ENCODE measurements around the gene FYCO1. TPM values are rescaled to one million over a fixed set of nuclear protein-coding genes. Genes with fewer than 3 reads are reported as not detected.
"Not testable (repeated sequence)": the region's sequence is repeated elsewhere in the genome, so short reads cannot be mapped to it uniquely, and the experiment has no call there.

Gene FYCO1
- 10 to 100 TPM; 20.0 to 27.5 (median 22.9) TPM for total RNA-seq
- polyA plus RNA-seq, result 1 to 10 TPM in 1 of 2 donors, under 1 TPM in 1; 0.95 to 6.5 TPM
- 51.6 reads per million, percentile 72 among the genes with 10 or more reads in this experiment for total RNA-seq

DNA sequence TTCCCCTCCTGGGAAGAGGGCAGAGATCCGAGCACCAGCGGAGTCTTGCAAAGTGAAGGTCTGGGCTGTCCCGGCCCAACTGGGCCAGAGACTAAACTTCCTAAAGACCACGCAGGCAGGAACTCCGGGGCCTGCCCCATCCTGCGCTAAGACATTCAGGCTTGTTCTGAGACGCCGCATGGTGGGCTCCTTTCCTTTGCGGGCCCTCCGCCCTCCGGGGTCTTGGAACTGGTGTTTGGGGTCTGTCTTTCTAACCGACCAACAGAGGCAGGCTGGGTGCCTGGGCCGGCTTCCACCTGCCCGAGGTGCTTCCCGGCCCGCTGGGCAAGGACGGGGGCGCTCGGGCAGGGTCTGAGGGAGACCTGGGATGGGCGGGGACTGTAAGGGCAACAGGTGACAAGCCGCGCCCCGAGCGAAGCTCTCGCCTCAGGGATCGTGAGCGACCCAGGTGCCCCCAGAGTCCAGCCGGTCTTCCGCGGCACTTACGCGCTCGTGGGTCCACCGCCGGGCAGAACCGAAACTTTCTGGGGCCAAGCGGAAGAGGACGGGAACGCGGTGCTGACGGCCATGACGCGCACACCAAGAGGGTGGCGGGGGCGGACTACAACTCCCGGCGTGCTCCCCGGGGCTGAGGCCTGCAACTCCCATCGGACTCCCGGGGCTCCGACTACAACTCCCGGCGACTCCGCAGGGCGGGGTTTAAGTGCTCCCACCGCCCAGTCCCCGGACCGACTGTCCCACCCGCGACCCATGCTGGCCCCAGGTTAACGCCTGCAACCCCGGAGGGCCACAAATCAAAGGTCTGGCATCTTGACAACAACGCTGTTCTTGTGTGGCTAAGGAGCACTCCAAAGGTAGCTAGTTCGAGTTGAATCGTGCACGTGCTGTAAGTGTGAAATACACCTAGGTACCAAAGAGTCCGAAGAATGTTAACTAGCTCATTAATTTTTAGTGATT is at the start of gene FYCO1:
Gene FYCO1, minus strand, starts transcription at position 589 of the 957 bp plus-strand sequence. CDS start 10,914 bp downstream, outside the sequence.
- Mint-ChIP-seq H3K4me1 (peaks cover 10 to 49% (median 37%) of the 10 kb centered on the region in 7 donors), H3K27ac (peak within 1 kb of the TSS; percentile 78 to 96 (median 92)), H3K36me3 (peaks cover 0 to 23% (median under 1%) of the 10 kb centered on the region in 5 donors), H3K4me3 (peak within 1 kb of the TSS; percentile 83 to 93 (median 90)), H3K9me3 (peaks cover 0 to 5% (median 0%) of the 10 kb centered on the region in 11 donors), H3K27me3 (peaks cover 3 to 11% (median 8%) of the 10 kb centered on the region in 5 donors)
- no peaks in the 10 kb centered on the region for H3K27me3 ChIP-seq (ENCODE audit: control insufficient read depth in 2 of 2, insufficient read depth in 2 of 2, low read length in 2 of 2)
- ChIA-PET CTCF (interaction anchor here (0.6 to 2.9 kb wide), 4 partner anchors 18 to 291 kb away, joined by 3 to 14 read pairs (median 3); no protein-coding TSS in a partner anchor), POLR2A (interaction anchor here (0.9 to 4.0 kb wide), 9 partner anchors 9 to 70 kb away, joined by 3 to 14 read pairs (median 5); partner anchors contain the start of gene XCR1)
- peak within 1 kb of the TSS; percentile 84 for H3K27ac ChIP-seq (ENCODE audit: low read depth, low read length)
- H3K36me3 ChIP-seq (ENCODE audit: control insufficient read depth in 2 of 3, insufficient read depth in 3 of 3, low read length in 3 of 3), result peaks cover 0 to 4% (median 0%) of the 10 kb centered on the region in 3 experiments
- H3K4me3 ChIP-seq (ENCODE audit: low read length), result peak within 1 kb of the TSS; percentile 85
- intact Hi-C loops (cut with micrococcal nuclease), result loop anchor here (1.0 to 10.0 kb wide), 12 partner anchors 19 to 979 kb away; partner anchors contain the start of genes LZTFL1 (in 2 of the 2), SACM1L (in 2 of the 2), CCDC12 (in 1 of the 2) and CXCR6 (in 1 of the 2)
- DNase-seq (peak; percentile 75 to 87 (median 86)), ATAC-seq (peak; percentile 96)
- H3K4me1 ChIP-seq (ENCODE audit: control insufficient read depth in 2 of 2, insufficient read depth in 2 of 2, low read length in 2 of 2), result peaks cover 22 to 48% of the 10 kb centered on the region in 2 donors
- no peaks in the 10 kb centered on the region for H3K9me3 ChIP-seq (ENCODE audit: control insufficient read depth in 2 of 3, low read length in 3 of 3)

DNA sequence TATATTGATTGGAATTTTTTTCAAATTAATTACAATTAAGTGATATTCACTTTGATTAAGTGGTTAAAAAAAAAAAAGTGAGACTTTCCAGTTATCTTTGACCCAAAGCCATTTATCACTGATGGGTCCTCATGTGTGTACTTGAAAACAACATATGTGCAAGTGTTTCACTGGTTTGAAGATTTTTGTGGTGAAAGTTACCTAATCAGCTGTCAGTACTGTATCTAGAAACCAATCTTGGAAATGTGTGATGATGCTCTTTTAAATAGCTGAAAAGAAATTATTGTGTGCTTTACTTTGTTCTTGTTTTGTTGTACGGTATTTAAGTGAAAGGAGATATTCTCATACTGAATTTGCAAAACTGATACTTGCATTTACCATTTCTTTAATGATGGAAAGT is 43.3 kb upstream of the FYCO1 start:
- H3K4me3 ChIP-seq (ENCODE audit: low read length), result no peak overlapping the region
- no peaks in the 10 kb centered on the region for H3K36me3 ChIP-seq (ENCODE audit: control insufficient read depth in 2 of 3, insufficient read depth in 3 of 3, low read length in 3 of 3)
- DNase-seq (no peak), ATAC-seq (no peak)
- POLR2A ChIA-PET, result interaction anchor here (0.7 to 1.1 kb wide), 2 partner anchors 10 to 24 kb away, joined by 3 to 4 read pairs; no protein-coding TSS in a partner anchor
- Mint-ChIP-seq H3K27ac (no peak overlapping the region), H3K9me3 (peaks cover 0 to 9% (median 0%) of the 10 kb centered on the region in 11 donors), H3K4me1 (peaks cover 0 to 4% (median 0%) of the 10 kb centered on the region in 7 donors), H3K27me3 (peaks cover 0 to 43% (median 0%) of the 10 kb centered on the region in 5 donors), H3K4me3 (no peak overlapping the region), H3K36me3 (peaks cover 0 to 16% (median 0%) of the 10 kb centered on the region in 5 donors)
- H3K27ac ChIP-seq (ENCODE audit: low read depth, low read length), result no peak overlapping the region
- H3K27me3 ChIP-seq (ENCODE audit: control insufficient read depth in 2 of 2, insufficient read depth in 2 of 2, low read length in 2 of 2), result no peaks in the 10 kb centered on the region
- CTCF ChIA-PET, result no interaction called here
- no peaks in the 10 kb centered on the region for H3K9me3 ChIP-seq (ENCODE audit: control insufficient read depth in 2 of 3, low read length in 3 of 3)
- intact Hi-C loops (cut with micrococcal nuclease), result no loop called here
- no peaks in the 10 kb centered on the region for H3K4me1 ChIP-seq (ENCODE audit: control insufficient read depth in 2 of 2, insufficient read depth in 2 of 2, low read length in 2 of 2)

DNA sequence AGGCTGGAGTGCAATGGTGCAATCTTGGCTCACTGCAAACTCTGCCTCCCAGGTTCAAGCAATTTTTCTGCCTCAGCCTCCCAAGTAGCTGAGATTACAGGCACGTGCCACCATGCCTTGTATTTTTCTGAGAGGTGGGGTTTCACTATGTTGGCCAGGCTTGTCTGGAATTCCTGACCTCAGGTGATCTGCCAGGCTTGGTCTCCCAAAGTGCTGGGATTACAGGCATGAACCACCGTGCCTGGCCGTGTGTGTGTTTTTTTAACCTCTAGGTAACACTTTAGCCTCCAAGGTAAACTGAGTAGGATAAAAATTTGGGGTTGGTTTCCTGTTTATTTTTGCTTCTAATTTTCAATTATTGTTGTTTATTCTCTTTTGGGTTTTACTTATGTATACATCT is 42.4 kb upstream of the FYCO1 start:
- H3K4me1 Mint-ChIP-seq; intact Hi-C loops (cut with micrococcal nuclease); ATAC-seq; CTCF ChIA-PET; H3K27ac ChIP-seq (ENCODE audit: low read depth, low read length); H3K4me1 ChIP-seq (ENCODE audit: control insufficient read depth in 2 of 2, insufficient read depth in 2 of 2, low read length in 2 of 2); H3K9me3 Mint-ChIP-seq; H3K27me3 ChIP-seq (ENCODE audit: control insufficient read depth in 2 of 2, insufficient read depth in 2 of 2, low read length in 2 of 2); H3K9me3 ChIP-seq (ENCODE audit: control insufficient read depth in 2 of 3, low read length in 3 of 3); H3K4me3 Mint-ChIP-seq; H3K4me3 ChIP-seq (ENCODE audit: low read length); H3K27ac Mint-ChIP-seq; DNase-seq; H3K36me3 ChIP-seq (ENCODE audit: control insufficient read depth in 2 of 3, insufficient read depth in 3 of 3, low read length in 3 of 3): not testable (repeated sequence)
- Mint-ChIP-seq H3K27me3 (peaks cover 0 to 41% (median 0%) of the 10 kb centered on the region in 5 donors), H3K36me3 (peaks cover 0 to 13% (median 0%) of the 10 kb centered on the region in 5 donors)
- POLR2A ChIA-PET, result interaction anchor here (0.7 kb wide), 1 partner anchor 31 kb away, joined by 3 read pairs; no protein-coding TSS in a partner anchor

DNA sequence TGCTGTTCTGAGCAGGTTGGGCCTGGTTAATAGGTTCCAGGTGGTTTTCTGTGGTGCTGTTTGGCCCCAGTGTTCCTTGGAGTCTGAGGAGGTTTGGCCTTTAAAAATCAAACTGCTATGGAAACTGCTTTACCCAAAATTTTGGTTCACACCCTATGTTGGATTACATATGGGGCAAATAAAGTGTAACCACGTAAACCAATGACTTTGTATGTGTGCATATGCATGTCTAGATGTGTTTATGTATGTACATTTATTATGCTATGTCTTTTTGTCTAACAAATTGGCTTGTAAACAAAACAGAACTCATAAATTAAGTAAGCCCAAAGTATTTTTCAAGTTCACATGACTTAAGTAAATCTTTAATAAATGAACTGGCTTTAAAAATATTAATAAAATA is 40.6 kb upstream of the FYCO1 start:
- ChIA-PET POLR2A (no interaction called here), CTCF (no interaction called here)
- DNase-seq, result no peak
- H3K27me3 ChIP-seq (ENCODE audit: control insufficient read depth in 2 of 2, insufficient read depth in 2 of 2, low read length in 2 of 2), result no peaks in the 10 kb centered on the region
- no peaks in the 10 kb centered on the region for H3K9me3 ChIP-seq (ENCODE audit: control insufficient read depth in 2 of 3, low read length in 3 of 3)
- Mint-ChIP-seq H3K4me3 (no peak overlapping the region), H3K27ac (no peak overlapping the region), H3K27me3 (peaks cover 0 to 26% (median 0%) of the 10 kb centered on the region in 5 donors), H3K4me1 (no peaks in the 10 kb centered on the region), H3K9me3 (peaks cover 0 to 6% (median 0%) of the 10 kb centered on the region in 11 donors), H3K36me3 (peaks cover 0 to 3% (median 0%) of the 10 kb centered on the region in 5 donors)
- no peaks in the 10 kb centered on the region for H3K4me1 ChIP-seq (ENCODE audit: control insufficient read depth in 2 of 2, insufficient read depth in 2 of 2, low read length in 2 of 2)
- no peaks in the 10 kb centered on the region for H3K36me3 ChIP-seq (ENCODE audit: control insufficient read depth in 2 of 3, insufficient read depth in 3 of 3, low read length in 3 of 3)
- H3K27ac ChIP-seq (ENCODE audit: low read depth, low read length), result no peak overlapping the region
- no peak for ATAC-seq
- intact Hi-C loops (cut with micrococcal nuclease), result no loop called here
- no peak overlapping the region for H3K4me3 ChIP-seq (ENCODE audit: low read length)

DNA sequence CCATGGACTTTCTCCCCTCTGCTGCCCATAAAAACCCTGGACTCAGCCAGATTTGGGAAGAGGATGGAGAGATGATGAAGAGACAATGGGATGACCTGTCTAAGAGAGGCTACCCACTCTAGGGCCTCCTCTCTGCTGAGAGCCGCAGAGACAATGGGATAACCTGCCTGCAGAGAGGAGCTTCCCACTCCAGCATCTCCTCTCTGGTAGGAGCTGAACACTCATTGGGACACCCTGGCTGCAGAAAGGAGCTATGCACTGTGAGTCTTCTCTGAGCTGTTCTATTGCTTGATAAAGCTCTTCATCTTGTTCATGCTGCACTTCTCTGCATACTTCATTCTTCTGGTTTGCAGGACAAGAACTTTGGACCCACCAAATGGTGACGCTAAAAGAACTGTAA is 36.1 kb upstream of the FYCO1 start:
- H3K4me3 ChIP-seq (ENCODE audit: low read length), result no peak overlapping the region
- no peaks in the 10 kb centered on the region for H3K36me3 ChIP-seq (ENCODE audit: control insufficient read depth in 2 of 3, insufficient read depth in 3 of 3, low read length in 3 of 3)
- H3K27ac ChIP-seq (ENCODE audit: low read depth, low read length), result no peak overlapping the region
- intact Hi-C loops (cut with micrococcal nuclease), result no loop called here
- H3K27me3 ChIP-seq (ENCODE audit: control insufficient read depth in 2 of 2, insufficient read depth in 2 of 2, low read length in 2 of 2), result no peaks in the 10 kb centered on the region
- peaks cover 0 to 29% (median 9%) of the 10 kb centered on the region in 11 donors for H3K9me3 Mint-ChIP-seq
- peaks cover 0 to 8% (median 0%) of the 10 kb centered on the region in 5 donors for H3K27me3 Mint-ChIP-seq
- H3K4me3 Mint-ChIP-seq, result no peak overlapping the region
- peaks cover 0 to 12% (median 4%) of the 10 kb centered on the region in 5 donors for H3K36me3 Mint-ChIP-seq
- ChIA-PET CTCF (interaction anchor here (0.7 kb wide), 1 partner anchor 15 kb away, joined by 3 read pairs; no protein-coding TSS in a partner anchor), POLR2A (interaction anchor here (2.7 kb wide), 1 partner anchor 10 kb away, joined by 7 read pairs; no protein-coding TSS in a partner anchor)
- H3K4me1 Mint-ChIP-seq, result peaks cover 0 to 3% (median 0%) of the 10 kb centered on the region in 7 donors
- peaks cover 0 to 6% (median 0%) of the 10 kb centered on the region in 3 experiments for H3K9me3 ChIP-seq (ENCODE audit: control insufficient read depth in 2 of 3, low read length in 3 of 3)
- no peak overlapping the region for H3K27ac Mint-ChIP-seq
- H3K4me1 ChIP-seq (ENCODE audit: control insufficient read depth in 2 of 2, insufficient read depth in 2 of 2, low read length in 2 of 2), result no peaks in the 10 kb centered on the region
- ATAC-seq (no peak), DNase-seq (no peak)

DNA sequence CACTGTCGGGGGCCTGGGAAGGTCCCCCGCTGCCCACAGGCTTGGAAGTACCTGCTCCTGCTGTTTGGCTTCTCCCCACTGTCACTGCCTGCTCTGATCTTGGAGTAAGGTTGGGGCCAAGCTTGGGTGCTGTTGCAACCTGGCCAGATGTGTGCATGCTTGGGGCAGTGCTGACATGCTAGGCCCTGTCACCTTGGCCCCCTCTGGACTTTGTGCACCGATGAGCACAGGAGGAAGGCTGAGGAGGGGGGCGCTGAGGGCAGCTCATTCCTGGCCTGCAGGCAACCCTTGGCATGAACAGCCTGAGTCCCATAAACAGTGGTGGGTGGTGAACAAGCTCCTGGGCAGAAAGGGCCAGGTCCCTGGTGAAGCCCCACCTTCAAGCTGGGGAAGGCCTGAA is 35.6 kb upstream of the FYCO1 start:
- no peak overlapping the region for H3K4me3 Mint-ChIP-seq

More for the DNA sequence above, 35.6 kb upstream of the FYCO1 start:
- Mint-ChIP-seq H3K36me3 (peaks cover 0 to 12% (median 4%) of the 10 kb centered on the region in 5 donors), H3K4me1 (peaks cover 0 to 3% (median 0%) of the 10 kb centered on the region in 7 donors), H3K9me3 (peaks cover 0 to 29% (median 9%) of the 10 kb centered on the region in 11 donors), H3K27me3 (peaks cover 0 to 8% (median 0%) of the 10 kb centered on the region in 5 donors), H3K27ac (no peak overlapping the region)
- Histone ChIP-seq H3K27me3 (ENCODE audit: control insufficient read depth in 2 of 2, insufficient read depth in 2 of 2, low read length in 2 of 2) (no peaks in the 10 kb centered on the region), H3K36me3 (ENCODE audit: control insufficient read depth in 2 of 3, insufficient read depth in 3 of 3, low read length in 3 of 3) (no peaks in the 10 kb centered on the region), H3K27ac (ENCODE audit: low read depth, low read length) (no peak overlapping the region), H3K4me3 (ENCODE audit: low read length) (no peak overlapping the region), H3K9me3 (ENCODE audit: control insufficient read depth in 2 of 3, low read length in 3 of 3) (peaks cover 0 to 6% (median 0%) of the 10 kb centered on the region in 3 experiments), H3K4me1 (ENCODE audit: control insufficient read depth in 2 of 2, insufficient read depth in 2 of 2, low read length in 2 of 2) (no peaks in the 10 kb centered on the region)
- no peak for ATAC-seq
- intact Hi-C loops (cut with micrococcal nuclease), result no loop called here
- ChIA-PET CTCF (no interaction called here), POLR2A (interaction anchor here (2.7 kb wide), 1 partner anchor 10 kb away, joined by 7 read pairs; no protein-coding TSS in a partner anchor)
- DNase-seq, result no peak

All from naive thymus-derived CD4-positive, alpha-beta T cell (primary cell).